ENCODE data around the gene ADAP1.

Gene ADAP1

GRCh38 chr7:906776-907157, 47.7 kb downstream of the ADAP1 start:
- Histone ChIP-seq H3K9me2 (ENCODE audit: low read depth, low read length) (no peaks in the 10 kb centered on the region), H3K79me2 (ENCODE audit: insufficient read depth, low read length) (no peaks in the 10 kb centered on the region), H3F3A (ENCODE audit: insufficient read depth, low read length) (no peaks in the 10 kb centered on the region), H2AFZ (ENCODE audit: low read length) (no peak overlapping the region), H3K4me1 (ENCODE audit: insufficient read depth, low read length, severe bottlenecking) (no peaks in the 10 kb centered on the region), H3K9me3 (ENCODE audit: low read length) (no peaks in the 10 kb centered on the region), H3K9ac (ENCODE audit: low read length) (no peak overlapping the region), H3K4me2 (ENCODE audit: low read length) (no peak overlapping the region), H4K20me1 (ENCODE audit: insufficient read depth, low read length) (no peaks in the 10 kb centered on the region), H3K36me3 (ENCODE audit: insufficient read depth, low read length) (no peaks in the 10 kb centered on the region), H3K27me3 (ENCODE audit: insufficient read depth, low read length) (peaks cover 6% of the 10 kb centered on the region; the same call in 1 of the 2 replicates), H3K4me3 (ENCODE audit: low read depth, low read length, poor library complexity, severe bottlenecking) (no peak overlapping the region), H3K27ac (ENCODE audit: low read depth, low read length, poor library complexity, severe bottlenecking) (no peak overlapping the region)
- TF ChIP-seq EZH2 (IDR thresholded peaks at IDR 0.05; ENCODE audit: borderline replicate concordance, low read length): no peak

- Histone ChIP-seq H3K27me3 (ENCODE audit: insufficient read depth, low read length) (0 out of 2 replicates have a peak, but pooled peaks cover 6% of the 10 kb centered on the region), H3K9me2 (ENCODE audit: low read depth, low read length) (no peaks in the 10 kb centered on the region), H3F3A (ENCODE audit: insufficient read depth, low read length) (no peaks in the 10 kb centered on the region), H3K9me3 (ENCODE audit: low read length) (no peaks in the 10 kb centered on the region), H4K20me1 (ENCODE audit: insufficient read depth, low read length) (no peaks in the 10 kb centered on the region), H3K4me2 (ENCODE audit: low read length) (no peak overlapping the region), H3K4me1 (ENCODE audit: insufficient read depth, low read length, severe bottlenecking) (no peaks in the 10 kb centered on the region), H3K36me3 (ENCODE audit: insufficient read depth, low read length) (no peaks in the 10 kb centered on the region), H3K79me2 (ENCODE audit: insufficient read depth, low read length) (no peaks in the 10 kb centered on the region), H2AFZ (ENCODE audit: low read length) (no peak overlapping the region), H3K27ac (ENCODE audit: low read depth, low read length, poor library complexity, severe bottlenecking) (no peak overlapping the region), H3K4me3 (ENCODE audit: low read depth, low read length, poor library complexity, severe bottlenecking) (no peak overlapping the region), H3K9ac (ENCODE audit: low read length) (no peak overlapping the region)
- no peak for TF ChIP-seq CTCF (IDR thresholded peaks at IDR 0.05; ENCODE audit: low read length)
- TF ChIP-seq EZH2 (IDR thresholded peaks at IDR 0.05; ENCODE audit: borderline replicate concordance, low read length): no peak
Measured at GRCh38 chr7:904847-905246, 49.6 kb downstream of the ADAP1 start.

GRCh38 chr7:903921-904755, 50.3 kb downstream of the ADAP1 start:
- no peak overlapping the region for H2AFZ ChIP-seq (ENCODE audit: low read length)
- no peak for TF ChIP-seq CTCF (IDR thresholded peaks at IDR 0.05; ENCODE audit: low read length)
- no peak for TF ChIP-seq EZH2 (IDR thresholded peaks at IDR 0.05; ENCODE audit: borderline replicate concordance, low read length)
- no peaks in the 10 kb centered on the region for H3K79me2 ChIP-seq (ENCODE audit: insufficient read depth, low read length)
- H3K9ac ChIP-seq (ENCODE audit: low read length): no peak overlapping the region
- H3K9me2 ChIP-seq (ENCODE audit: low read depth, low read length): no peaks in the 10 kb centered on the region
- H3K4me2 ChIP-seq (ENCODE audit: low read length): no peak overlapping the region
- H4K20me1 ChIP-seq (ENCODE audit: insufficient read depth, low read length): no peaks in the 10 kb centered on the region
- H3K36me3 ChIP-seq (ENCODE audit: insufficient read depth, low read length): no peaks in the 10 kb centered on the region
- H3K27ac ChIP-seq (ENCODE audit: low read depth, low read length, poor library complexity, severe bottlenecking): no peak overlapping the region
- H3K9me3 ChIP-seq (ENCODE audit: low read length): no peaks in the 10 kb centered on the region
- 0 out of 2 replicates have a peak, but pooled peaks cover 6% of the 10 kb centered on the region for H3K27me3 ChIP-seq (ENCODE audit: insufficient read depth, low read length)
- no peaks in the 10 kb centered on the region for H3F3A ChIP-seq (ENCODE audit: insufficient read depth, low read length)
- no peak overlapping the region for H3K4me3 ChIP-seq (ENCODE audit: low read depth, low read length, poor library complexity, severe bottlenecking)
- H3K4me1 ChIP-seq (ENCODE audit: insufficient read depth, low read length, severe bottlenecking): no peaks in the 10 kb centered on the region
